GM12892 (cell line): Measurements from ENCODE around the gene PES1.

Experiments
- POLR2A ChIP-seq: IDR thresholded peaks from 2 replicates; pipeline ENCODE4 v1.6.1; 2011; ENCODE audit warnings: low read depth, low read length, control low read depth
- POLR2AphosphoS5 ChIP-seq: IDR thresholded peaks from 2 replicates; pipeline ENCODE4 v1.6.1; 2011; ENCODE audit warnings: low read depth, low read length, control low read depth
- TAF1 ChIP-seq: IDR thresholded peaks from 2 replicates; pipeline ENCODE4 v1.6.1; 2011; ENCODE audit warnings: low read depth, mild to moderate bottlenecking, control low read depth, low read length, borderline replicate concordance

- TF ChIP-seq POLR2A (no peak), TAF1 (no peak), POLR2AphosphoS5 (no peak)
Measured at GRCh38 chr22:30566125-30566524, 25.6 kb downstream of the PES1 start.
